Fibroblast of lung (primary cell): ENCODE results near the gene AGAP1. TPM values are rescaled to one million over a fixed set of nuclear protein-coding genes. Genes with fewer than 3 reads are reported as not detected.

Source experiments
- DNase-seq, 2 donors: peaks; one replicate each; pipeline versions ENCODE4 v3.0.0 to v3.0.0-alpha.2; 2010; ENCODE audit warnings: low read depth in 2 of 2
- H2AFZ ChIP-seq: 2 replicates; pipeline ENCODE4 v1.5.1; 2012; ENCODE audit warnings: low read length, control low read depth, inconsistent platforms
- H3K27ac ChIP-seq: 2 replicates; pipeline ENCODE4 v1.5.1; 2011; ENCODE audit warnings: low read length, control low read depth; ENCODE audit not compliant: insufficient read depth
- H3K27me3 ChIP-seq: 2 replicates; pipeline ENCODE4 v1.5.1; 2011; ENCODE audit warnings: mild to moderate bottlenecking, low read length; ENCODE audit not compliant: control insufficient read depth, insufficient read depth
- H3K36me3 ChIP-seq: 2 replicates; pipeline ENCODE4 v1.5.1; 2011; ENCODE audit warnings: low read length; ENCODE audit not compliant: control insufficient read depth, insufficient read depth
- H3K4me1 ChIP-seq: 2 replicates; pipeline ENCODE4 v1.5.1; 2011; ENCODE audit warnings: low read length; ENCODE audit not compliant: control insufficient read depth, insufficient read depth; ENCODE audit errors: extremely low read depth
- H3K4me2 ChIP-seq: 2 replicates; pipeline ENCODE4 v1.5.1; 2011; ENCODE audit warnings: low read length, control low read depth; ENCODE audit not compliant: insufficient read depth; ENCODE audit errors: extremely low read depth
- H3K4me3 ChIP-seq, 4 experiments: fragments of 200-600 bp in 1 of 4; sonication (generic) in 1 of 4; replicated peaks in 1 of 4; 2 replicates each; pipeline ENCODE4 v1.5.1; 2011 to 2016; ENCODE audit warnings: low read length in 4 of 4, low read depth in 3 of 4, mild to moderate bottlenecking in 3 of 4, control low read depth in 2 of 4, inconsistent platforms in 1 of 4, mixed read lengths in 1 of 4; ENCODE audit not compliant: insufficient read depth in 1 of 4; ENCODE audit errors: control extremely low read depth in 1 of 4
- H3K79me2 ChIP-seq: 2 replicates; pipeline ENCODE4 v1.5.1; 2012; ENCODE audit warnings: mild to moderate bottlenecking, low read length, inconsistent platforms; ENCODE audit not compliant: control insufficient read depth, insufficient read depth
- H3K9ac ChIP-seq: 2 replicates; pipeline ENCODE4 v1.5.1; 2011; ENCODE audit warnings: mild to moderate bottlenecking, low read length, control low read depth; ENCODE audit not compliant: insufficient read depth
- H3K9me3 ChIP-seq: 2 replicates; pipeline ENCODE4 v1.5.1; 2012; ENCODE audit warnings: low read depth, low read length; ENCODE audit not compliant: control insufficient read depth, insufficient read depth
- H4K20me1 ChIP-seq: 2 replicates; pipeline ENCODE4 v1.5.1; 2011; ENCODE audit warnings: low read length; ENCODE audit not compliant: control insufficient read depth, insufficient read depth; ENCODE audit errors: extremely low read depth
- CTCF ChIP-seq, 2 donors: IDR thresholded peaks in 1 of 2; conservative IDR thresholded peaks in 1 of 2; 1 replicate in 1 of 2; 2 replicates in 1 of 2; pipeline ENCODE4 v1.5.1; 2011 to 2012; ENCODE audit warnings: low read length in 2 of 2, control low read depth in 1 of 2, inconsistent platforms in 1 of 2, low read depth in 1 of 2, mild to moderate bottlenecking in 1 of 2
- EZH2 ChIP-seq: IDR thresholded peaks from 2 replicates; pipeline ENCODE4 v1.5.1; 2012; ENCODE audit warnings: low read length, control low read depth, mild to moderate bottlenecking; ENCODE audit errors: missing control alignments
- polyA plus RNA-seq, 2 donors: library from polyadenylated mRNA; depleted of rRNA in 1 of 2; stranded (reverse) in 1 of 2; unstranded in 1 of 2; fragments of >200 nt; gene quantifications; 2 replicates each; pipeline ENCODE4 v1.2.1, GENCODE V29; 2011 to 2012; ENCODE audit warnings: missing spikeins in 1 of 2
- total RNA-seq: library from RNA; depleted of rRNA; stranded (reverse); fragments of >200 nt; gene quantifications from 2 replicates; pipeline ENCODE4 v1.2.1, GENCODE V29; 2014

The AGAP1 gene
- total and polyA plus RNA-seq, 2 donors (not counting 1 experiment from before 2014, with no cell fraction given), result 10.6 to 14.0 TPM

GRCh38 chr2:236107942-236108625 is 614.2 kb downstream of the AGAP1 start:
- DNase-seq, result no peak
- H3K4me2 ChIP-seq, result no peak overlapping the region
- H3K36me3 ChIP-seq, result no peaks in the 10 kb centered on the region
- no peaks in the 10 kb centered on the region for H3K9me3 ChIP-seq
- no peaks in the 10 kb centered on the region for H3K4me1 ChIP-seq
- no peaks in the 10 kb centered on the region for H3K27me3 ChIP-seq
- TF ChIP-seq CTCF (conservative IDR thresholded peaks at IDR 0.05 in 1 of 2, IDR thresholded peaks at IDR 0.05 in 1 of 2; ENCODE audit: low read depth in 1 of 2, low read length in 2 of 2) (no peak), EZH2 (no peak)
- no peaks in the 10 kb centered on the region for H3K79me2 ChIP-seq
- H3K4me3 ChIP-seq, result no peak overlapping the region
- no peak overlapping the region for H3K27ac ChIP-seq
- H3K9ac ChIP-seq, result no peak overlapping the region
- H4K20me1 ChIP-seq, result no peaks in the 10 kb centered on the region
- H2AFZ ChIP-seq, result no peak overlapping the region

GRCh38 chr2:236109061-236109460 is 615.2 kb downstream of the AGAP1 start:
- H3K79me2 ChIP-seq, result no peaks in the 10 kb centered on the region
- H3K4me2 ChIP-seq, result no peak overlapping the region
- no peak overlapping the region for H3K4me3 ChIP-seq
- no peaks in the 10 kb centered on the region for H3K36me3 ChIP-seq
- H3K27ac ChIP-seq, result no peak overlapping the region
- no peaks in the 10 kb centered on the region for H3K9me3 ChIP-seq
- H3K27me3 ChIP-seq, result no peaks in the 10 kb centered on the region
- H2AFZ ChIP-seq, result no peak overlapping the region
- H3K4me1 ChIP-seq, result no peaks in the 10 kb centered on the region
- no peak overlapping the region for H3K9ac ChIP-seq
- H4K20me1 ChIP-seq, result no peaks in the 10 kb centered on the region
- no peak for DNase-seq
- TF ChIP-seq EZH2 (no peak), CTCF (conservative IDR thresholded peaks at IDR 0.05 in 1 of 2, IDR thresholded peaks at IDR 0.05 in 1 of 2; ENCODE audit: low read depth in 1 of 2, low read length in 2 of 2) (no peak)

- Histone ChIP-seq H3K27ac (no peak overlapping the region), H3K4me2 (no peak overlapping the region), H3K27me3 (no peaks in the 10 kb centered on the region), H4K20me1 (no peaks in the 10 kb centered on the region), H3K36me3 (no peaks in the 10 kb centered on the region), H3K9ac (no peak overlapping the region), H3K9me3 (no peaks in the 10 kb centered on the region), H2AFZ (no peak overlapping the region), H3K4me3 (no peak overlapping the region), H3K4me1 (no peaks in the 10 kb centered on the region), H3K79me2 (no peaks in the 10 kb centered on the region)
- DNase-seq, result no peak
- TF ChIP-seq CTCF (conservative IDR thresholded peaks at IDR 0.05 in 1 of 2, IDR thresholded peaks at IDR 0.05 in 1 of 2; ENCODE audit: low read depth in 1 of 2, low read length in 2 of 2) (no peak), EZH2 (no peak)
Observed at GRCh38 chr2:236109473-236109872, 615.6 kb downstream of the AGAP1 start.
